Measurements from ENCODE around the gene PRR19. TPM values are rescaled to one million over a fixed set of nuclear protein-coding genes. Genes with fewer than 3 reads are reported as not detected.

PRR19 gene
- polyA plus RNA-seq, 1 donor, result 1.5 TPM

DNA sequence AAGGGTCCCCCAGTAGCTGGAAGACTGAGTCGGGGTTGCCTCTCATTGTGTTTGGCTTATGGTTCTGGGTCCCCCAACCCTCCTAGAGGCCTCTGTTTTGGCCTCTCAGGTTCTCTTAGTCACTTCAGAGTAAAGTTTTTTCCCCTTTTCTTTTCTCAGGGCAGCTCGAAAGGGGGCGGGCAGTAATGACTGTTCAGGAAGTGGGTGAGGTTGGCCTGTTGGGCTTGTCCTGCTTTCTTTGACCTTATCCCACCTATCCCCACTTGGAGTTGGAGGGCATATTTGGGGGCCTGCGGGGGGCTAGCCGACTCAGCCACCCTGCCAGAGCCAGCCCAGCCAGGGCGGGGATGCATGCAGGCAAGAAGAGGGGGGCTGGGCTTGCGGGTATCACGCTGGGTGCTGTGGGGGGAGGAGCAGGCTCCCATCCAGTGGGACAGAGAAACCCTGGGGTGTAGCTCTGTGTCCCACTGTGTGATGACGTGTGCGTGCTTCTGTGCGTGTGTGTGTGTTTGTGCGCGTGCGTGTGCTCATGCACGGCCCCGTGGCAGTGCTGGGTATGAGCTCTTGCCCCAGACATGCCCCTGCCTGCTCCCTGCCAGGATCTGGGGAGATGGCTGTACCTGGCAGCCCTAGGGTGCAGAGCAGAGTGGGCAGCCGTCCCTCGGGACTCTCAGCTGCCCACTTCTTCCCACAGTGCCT lies 31.4 kb upstream of the PRR19 start:
- DNase-seq, result no peak

DNA sequence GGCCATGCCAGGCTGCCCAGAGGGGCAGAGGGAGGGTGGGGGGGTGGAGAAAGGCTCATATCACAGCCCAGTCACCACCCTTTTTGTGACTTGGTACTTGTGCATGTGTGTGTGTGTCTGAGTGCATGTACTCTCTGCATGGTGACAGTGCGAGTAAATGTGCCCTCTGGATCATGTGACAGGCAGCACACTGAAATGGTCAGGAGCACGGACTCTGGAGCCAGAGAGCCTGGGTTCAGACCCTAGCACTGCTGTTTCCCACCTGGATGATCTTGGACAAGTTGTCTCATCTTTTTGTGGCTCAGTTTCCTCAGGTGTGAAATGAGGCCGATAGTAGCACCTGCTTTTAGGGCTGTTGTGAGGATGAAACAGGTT lies 30.9 kb upstream of the PRR19 start:
- no peak for DNase-seq

DNA sequence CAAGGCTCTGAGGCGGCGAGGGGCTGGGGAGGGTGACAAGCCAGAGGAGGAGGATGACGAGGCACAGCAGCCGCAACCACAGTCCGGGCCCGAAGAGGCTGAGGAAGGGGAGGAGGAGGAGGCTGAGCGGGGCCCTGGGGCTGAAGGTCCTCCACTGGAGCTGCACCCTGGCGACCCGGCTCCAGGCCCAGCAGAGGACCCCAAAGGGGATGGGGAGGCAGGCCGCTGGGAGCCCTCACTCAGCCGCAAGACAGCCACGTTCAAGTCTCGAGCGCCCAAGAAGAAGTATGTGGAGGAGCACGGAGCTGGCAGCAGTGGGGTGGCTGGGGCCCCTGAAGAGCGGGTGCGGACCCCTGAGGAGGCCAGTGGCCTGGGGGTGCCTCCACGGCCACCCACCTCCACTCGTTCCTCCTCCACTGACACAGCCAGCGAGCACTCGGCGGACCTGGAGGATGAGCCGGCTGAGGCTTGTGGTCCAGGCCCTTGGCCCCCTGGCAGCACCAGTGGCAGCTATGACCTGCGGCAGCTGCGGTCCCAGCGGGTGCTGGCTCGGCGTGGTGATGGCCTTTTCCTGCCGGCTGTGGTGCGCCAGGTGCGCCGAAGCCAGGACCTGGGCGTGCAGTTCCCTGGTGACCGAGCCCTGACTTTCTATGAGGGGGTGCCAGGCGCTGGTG lies 29.9 kb upstream of the PRR19 start:
- no peak for DNase-seq

DNA sequence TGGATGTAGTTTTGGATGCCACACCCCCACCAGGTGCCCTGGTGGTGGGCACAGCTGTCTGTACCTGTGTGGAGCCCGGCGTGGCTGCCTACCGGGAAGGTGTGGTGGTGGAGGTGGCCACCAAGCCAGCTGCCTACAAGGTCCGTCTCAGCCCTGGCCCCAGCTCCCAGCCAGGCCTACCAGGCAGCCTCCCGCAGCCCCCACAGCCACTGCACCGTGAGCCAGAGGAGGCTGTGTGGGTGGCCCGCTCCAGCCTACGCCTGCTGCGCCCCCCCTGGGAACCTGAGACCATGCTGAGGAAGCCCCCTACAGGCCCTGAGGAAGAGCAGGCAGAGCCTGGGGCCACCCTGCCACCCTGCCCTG lies 29.4 kb upstream of the PRR19 start:
- DNase-seq, result no peak

DNA sequence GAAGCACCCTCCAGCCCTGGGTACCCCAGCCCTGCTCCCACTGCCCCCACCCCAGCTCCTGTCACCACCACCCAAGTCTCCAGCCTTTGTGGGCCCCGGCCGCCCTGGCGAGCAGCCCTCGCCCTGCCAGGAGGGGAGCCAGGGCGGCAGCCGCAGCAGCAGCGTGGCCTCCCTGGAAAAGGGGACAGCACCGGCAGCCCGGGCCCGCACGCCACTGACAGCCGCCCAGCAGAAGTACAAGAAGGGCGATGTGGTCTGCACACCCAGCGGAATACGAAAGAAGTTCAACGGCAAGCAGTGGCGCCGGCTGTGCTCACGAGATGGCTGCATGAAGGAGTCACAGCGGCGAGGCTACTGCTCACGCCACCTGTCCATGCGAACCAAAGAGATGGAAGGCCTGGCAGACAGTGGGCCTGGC lies 28.9 kb upstream of the PRR19 start:
- DNase-seq, result no peak

DNA sequence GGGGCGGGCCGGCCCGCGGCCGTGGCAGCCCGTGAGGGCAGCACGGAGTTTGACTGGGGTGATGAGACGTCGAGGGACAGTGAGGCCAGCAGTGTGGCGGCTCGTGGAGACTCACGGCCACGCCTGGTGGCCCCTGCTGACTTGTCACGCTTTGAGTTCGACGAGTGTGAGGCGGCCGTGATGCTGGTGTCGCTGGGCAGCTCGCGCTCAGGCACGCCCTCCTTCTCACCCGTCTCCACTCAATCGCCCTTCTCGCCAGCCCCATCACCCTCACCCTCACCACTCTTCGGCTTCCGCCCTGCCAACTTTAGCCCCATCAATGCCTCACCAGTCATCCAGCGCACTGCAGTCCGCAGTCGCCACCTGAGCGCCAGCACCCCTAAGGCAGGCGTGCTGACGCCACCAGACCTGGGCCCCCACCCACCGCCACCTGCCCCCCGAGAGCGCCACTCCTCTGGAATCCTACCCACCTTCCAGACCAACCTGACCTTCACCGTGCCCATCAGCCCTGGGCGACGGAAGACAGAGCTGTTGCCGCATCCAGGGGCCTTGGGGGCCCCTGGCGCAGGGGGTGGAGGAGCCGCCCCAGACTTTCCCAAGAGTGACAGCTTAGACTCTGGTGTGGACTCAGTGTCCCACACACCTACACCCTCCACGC lies 28.4 kb upstream of the PRR19 start:
- no peak for DNase-seq

DNA sequence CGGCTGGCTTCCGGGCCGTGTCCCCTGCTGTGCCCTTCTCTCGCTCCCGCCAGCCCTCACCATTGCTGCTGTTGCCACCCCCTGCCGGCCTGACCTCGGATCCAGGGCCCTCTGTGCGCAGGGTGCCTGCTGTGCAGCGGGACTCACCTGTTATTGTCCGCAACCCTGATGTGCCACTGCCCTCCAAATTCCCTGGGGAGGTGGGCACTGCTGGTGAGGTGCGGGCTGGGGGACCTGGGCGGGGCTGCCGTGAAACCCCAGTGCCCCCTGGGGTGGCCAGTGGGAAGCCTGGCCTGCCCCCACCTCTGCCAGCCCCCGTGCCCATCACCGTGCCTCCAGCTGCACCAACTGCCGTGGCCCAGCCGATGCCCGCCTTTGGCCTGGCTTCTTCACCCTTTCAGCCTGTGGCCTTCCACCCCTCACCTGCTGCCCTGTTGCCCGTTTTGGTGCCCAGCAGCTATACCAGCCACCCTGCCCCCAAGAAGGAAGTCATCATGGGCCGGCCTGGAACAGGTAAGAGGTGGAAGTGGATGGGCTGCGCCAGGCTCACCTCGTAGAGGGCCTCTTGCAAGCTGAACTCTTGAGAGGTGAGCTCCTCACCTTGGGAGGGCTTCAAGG lies 27.8 kb upstream of the PRR19 start:
- no peak for DNase-seq

DNA sequence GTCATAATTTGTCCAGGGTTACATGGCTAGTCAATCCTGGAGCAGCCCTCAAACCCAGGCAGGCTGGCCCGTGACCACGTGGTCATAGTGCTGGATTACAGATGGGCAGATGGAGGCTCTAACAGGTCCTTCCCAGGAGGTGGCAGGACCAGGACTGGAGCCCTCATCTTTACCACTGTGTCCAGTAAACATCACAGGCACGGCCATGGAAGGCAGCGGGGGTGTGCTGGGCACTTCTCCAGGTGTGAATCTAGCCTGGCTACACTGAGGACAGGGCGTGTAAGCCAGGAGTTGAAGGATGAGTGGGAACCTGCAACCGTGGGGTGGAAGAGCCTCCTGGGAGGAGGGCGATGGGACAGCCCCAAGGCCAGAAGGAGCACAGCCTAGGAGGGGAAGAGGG lies 26.8 kb upstream of the PRR19 start:
- DNase-seq, result no peak

DNA sequence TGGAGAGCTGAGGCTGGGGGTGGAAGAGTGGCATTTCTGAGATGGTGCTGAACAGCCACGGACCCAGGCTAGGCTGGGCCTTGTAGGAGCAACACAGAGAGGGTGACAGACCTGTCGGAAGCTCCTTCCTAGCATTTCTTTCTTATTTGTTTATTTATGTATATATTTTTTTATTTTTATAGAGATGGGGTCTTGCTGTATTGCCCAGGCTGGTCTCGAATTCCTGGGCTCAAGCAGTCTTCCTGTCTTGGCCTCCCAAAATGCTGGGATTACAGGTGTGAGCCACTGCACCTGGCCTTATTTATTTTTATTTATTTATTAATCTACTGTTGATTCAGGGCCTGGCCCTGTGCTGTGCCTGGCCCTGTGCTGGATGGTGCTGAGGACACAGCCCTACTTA lies 26.4 kb upstream of the PRR19 start:
- no peak for DNase-seq

DNA sequence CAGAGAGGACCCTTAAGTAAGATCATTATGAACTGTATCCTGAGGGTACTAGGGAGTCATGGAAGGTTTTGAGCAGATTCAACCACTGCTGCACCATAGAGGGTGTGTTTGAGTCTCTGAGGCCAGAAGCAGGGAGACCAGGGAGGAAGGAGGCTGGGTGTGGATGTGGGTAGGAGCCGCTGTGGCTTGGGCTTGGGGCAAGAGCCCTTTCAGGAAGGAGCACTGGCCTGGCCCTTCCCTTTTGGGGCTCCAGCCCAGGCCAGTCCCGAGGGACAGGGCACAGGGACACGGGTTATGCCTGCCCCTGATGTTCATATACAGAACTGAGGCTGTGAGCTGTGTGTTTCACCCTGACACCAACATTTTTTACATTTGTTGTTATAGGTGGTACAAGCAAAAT lies 25.6 kb upstream of the PRR19 start:
- DNase-seq, result no peak

DNA sequence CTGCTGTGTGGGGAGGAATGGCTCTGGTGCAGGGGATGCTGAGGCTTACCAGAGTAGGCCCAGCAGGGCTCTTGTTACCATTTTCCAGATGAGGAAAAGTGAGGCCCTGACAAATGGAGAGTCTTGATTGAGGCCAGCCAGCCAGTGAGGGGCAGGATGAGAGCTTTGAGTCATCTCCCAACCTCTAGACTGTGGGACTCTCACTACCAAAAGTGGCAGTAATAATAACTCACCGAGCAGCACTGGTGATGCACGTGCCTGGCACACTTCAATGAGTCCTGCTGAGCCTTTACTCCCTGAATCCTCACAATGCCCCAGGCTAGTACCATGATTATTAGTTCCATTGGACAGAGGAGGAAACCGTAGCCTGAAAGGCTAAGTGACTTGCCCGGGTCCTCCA lies 25.1 kb upstream of the PRR19 start:
- no peak for DNase-seq

DNA sequence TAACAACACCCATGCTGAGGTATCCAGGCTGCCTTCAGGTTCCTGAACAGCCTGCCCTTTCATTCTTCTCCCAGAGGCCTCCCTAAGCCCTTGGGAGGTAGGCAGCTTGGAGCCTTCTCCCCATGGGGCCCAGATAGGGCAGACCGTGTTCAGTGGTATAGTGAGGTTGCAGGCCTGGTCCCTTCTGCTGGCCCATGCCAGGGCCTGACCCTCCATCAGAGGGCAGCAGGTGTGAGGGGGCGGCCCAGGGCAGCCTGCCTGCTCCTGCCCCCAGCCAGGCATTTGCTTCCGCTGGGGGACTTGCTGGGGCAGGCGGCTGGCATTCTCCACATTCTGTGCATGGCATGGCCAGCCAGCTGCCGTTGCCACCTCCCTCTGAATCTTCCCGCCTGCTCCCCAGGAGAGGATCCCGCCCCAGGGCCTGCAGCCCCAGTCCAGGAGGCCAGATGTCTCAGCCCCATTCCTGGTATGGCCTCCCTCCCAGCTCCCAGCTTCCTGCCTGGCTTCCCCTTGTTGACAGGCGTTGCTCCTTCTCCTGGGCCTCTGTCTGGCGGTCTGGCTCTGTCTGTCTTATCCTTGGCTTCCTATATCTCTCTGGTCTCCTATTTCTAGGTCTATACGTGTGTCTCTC lies 24.0 kb upstream of the PRR19 start:
- DNase-seq, result no peak

DNA sequence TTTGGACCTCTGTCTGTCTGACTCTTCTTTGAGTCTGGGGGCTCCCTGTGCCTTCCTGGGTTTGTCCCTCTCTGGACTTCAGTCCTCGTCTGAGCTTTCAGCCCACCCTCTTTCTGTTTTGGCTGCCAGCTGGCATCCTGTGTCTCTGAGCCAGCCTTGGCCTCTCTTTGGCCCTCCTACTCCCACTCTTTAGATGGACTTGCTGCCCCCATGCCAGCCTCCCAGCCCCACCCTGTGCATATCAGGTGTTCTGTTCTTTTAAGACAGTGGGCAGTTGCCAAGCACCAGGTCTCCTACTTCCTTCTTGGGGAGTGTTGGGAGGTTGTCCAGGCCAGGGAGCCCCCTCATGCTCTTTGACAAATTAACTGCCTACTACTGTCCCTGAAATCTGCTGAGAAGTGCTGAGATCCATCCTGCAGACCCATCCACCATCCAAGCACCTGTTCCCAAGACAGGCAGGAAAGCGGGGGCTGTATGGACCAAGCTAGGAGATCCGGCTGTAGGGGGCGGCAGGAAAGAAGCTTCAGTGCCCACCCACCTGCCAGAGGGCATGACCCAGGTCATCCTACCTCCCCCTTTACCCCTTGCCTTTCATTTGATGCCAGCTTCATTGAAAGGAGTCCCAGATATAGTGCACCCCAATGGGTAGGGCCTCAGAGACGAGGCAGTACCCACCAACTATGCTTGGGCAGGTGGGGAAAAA lies 23.3 kb upstream of the PRR19 start:
- no peak for DNase-seq

DNA sequence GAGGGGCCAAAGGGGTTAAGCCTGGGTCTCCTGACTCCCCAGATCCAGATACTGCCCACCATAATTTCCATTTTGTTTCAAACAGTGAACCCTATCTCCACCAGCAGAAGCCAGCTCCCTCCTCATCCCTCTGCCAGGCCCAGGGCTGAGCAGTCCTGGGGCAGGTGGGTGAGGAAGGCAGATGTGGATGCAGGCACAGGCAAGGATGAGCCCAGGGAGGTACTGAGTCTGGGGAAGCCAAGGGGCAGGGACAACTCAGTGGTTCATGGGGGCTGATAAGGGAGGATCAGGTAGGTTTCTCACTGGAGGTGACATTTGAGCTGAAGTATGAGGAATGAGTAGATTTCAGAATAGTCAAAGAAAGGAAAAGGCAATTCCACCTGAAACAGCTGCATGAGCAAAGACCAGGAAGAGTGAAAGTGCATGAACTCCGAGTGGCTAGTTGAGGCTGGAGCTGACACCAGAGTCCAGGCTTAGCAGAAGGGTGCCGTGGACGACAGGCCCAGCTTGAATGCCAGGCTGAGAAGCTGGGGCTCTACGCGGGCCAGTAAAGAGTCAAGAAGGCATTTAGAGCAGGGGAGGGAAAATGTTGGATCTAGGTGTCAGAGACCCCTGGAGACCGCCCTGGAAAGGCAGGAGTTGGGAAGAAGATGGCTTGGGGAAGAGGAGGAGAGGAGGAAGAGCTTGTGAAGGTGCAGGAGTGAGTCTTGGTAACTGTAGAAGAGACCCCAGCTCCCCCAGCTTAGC lies 22.6 kb upstream of the PRR19 start:
- no peak for DNase-seq

DNA sequence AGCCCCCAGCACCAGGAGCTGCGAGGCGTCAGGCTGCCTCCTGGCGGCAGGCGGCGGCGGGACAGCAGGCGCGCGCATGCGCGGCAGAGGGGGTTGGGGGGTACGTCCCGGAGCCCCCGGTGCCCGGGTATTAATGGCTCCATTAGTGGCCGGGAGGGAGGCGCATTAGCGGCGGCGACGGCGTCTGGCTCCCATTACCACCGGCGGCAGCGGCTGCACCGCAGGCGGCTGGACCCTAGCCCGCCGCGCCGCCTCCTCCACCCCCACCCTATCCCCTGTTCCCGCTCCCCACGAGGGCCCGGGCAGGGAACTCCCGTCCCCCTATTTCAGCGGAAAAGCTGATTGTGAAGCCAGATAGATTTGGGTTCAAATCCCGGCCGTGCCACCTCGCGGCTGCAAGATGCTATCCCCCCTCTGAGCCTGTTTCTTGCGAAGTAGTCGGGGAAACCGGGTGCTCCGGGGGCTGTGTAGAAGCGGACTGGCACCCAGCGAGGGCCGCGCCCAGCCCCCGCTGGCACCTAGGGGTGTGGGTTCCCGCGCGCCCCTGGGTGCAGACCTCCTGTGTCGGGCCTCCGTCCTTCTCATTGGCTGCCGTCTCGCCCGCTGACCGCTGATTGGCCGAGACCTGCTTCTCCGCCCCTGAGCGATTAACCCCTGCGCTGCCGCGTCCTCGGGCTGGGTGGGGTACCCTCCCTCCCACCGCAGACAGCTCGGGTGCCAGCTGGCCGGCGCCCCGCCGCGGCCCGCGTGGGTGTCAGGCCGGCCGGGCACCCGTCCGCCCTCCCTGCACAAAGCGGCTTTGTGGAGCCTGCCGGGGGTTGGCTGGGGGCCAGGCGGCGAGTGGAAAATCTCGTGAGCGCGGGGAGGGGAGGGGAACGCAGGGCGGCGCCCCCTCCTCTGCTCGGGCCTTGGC lies 21.8 kb upstream of the PRR19 start:
- DNase-seq, result no peak

DNA sequence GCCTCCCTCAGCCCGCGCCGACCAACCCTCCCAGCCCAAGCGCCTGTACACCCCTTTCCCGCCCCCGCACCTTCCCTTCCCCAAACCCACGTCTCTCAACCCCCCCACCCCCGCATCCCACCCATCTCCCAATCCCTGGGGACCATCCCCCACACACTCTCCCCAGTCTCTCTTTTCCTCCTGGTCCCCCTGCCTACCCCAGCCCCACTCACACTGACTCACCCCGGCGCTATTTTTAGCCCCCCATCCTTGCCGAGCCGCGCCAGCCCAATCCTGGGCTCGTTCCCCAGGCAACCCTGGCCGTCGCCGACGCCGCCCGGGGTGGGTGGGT lies 21.2 kb upstream of the PRR19 start:
- no peak for DNase-seq

DNA sequence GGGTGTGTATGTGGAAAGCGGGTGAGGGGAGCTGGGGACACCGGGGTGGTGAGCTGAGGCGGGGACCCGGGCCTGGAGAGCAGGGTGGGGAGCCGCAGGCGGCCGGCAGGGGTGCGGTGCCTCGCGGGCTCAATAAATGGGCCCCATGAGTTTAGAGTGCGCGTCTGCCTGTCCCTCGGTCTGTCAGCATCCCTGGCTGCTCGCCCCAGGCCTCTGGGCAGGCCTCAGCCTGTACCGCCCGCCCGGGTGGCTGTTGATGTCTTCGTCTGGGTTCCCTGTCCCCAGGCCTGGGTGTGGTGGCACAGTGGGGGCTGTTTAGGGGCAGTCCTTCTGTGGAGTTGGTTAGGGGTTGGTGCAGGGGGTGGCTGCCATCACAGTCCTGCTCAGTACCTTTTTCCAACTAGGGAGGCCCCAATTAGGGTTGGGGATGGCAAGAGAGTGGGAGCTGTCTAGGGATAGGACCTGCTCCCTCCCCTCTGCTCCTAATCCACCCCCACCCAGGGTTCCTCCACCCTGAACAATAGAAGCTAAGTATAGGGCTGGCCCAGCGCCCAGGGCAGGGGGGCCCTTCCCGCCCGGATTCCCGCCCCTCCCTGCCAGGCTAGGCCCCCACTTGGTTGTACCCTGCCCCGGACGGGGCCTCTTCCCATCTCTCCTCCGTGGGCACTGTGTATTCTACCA lies 20.6 kb upstream of the PRR19 start:
- DNase-seq, result no peak

DNA sequence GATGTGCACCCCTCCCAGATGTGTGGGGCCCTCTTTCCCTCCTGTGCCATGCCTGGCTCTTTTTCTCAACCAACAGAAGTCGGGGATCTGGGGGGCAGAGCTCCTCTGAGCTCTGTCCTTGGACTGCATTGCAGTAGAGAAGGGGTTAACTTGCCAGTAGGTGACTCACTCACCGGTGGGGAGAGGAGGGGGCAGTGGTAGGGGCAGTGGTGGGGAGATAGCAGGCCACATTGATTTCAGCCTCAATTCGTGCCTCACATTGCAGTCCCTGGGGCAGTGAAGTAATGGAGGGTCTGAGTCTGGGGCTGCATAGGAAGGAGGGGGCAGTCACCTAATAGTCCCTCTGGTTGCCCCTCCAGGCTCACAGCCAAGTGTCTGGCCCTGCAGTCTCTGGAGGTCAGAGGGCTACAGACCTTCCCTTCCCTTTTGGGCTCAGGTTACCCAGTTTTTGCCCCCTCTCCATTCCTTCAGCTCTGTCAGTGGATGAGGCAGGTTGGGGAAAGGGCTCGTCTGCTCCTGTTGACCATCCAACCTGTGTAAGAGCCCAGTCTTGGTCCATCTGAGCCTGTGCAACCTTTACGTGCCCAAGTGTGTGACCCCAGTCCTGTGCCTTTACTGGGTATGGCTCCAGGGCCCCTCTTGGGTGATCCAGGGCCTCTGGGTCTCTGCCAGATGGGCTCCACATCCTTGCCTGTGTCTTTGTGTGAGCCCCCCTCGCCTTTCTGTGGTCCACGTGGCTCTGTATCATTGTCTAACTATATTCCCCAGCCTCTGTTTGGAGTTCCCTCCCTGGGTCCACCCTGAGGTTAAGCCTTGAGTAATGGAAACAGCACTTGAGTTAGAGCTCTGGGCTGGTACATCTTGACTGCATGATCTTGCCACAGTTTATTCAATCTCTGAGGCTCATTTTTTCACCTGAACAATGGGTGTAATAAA lies 19.8 kb upstream of the PRR19 start:
- DNase-seq, result no peak

DNA sequence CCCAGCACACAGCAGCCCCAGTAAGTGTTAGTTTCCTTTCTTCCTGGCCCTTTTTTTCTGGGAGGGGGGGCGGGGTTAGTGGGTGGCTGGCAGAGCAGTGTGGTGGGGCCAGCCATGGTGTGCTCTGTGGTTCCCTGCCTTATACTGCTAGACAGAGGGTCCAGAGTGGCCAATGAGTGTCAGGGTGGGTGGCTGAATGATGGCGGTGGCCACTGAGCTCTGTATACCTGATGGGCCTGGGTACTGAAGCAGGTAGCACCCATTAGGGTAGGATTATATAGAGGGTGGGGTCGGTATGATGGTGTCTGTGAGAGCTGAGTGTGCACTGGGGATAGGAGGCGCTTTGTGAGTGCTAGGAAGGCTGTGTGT lies 19.1 kb upstream of the PRR19 start:
- no peak for DNase-seq
